Measurements from ENCODE around the gene RNF133.

DNA sequence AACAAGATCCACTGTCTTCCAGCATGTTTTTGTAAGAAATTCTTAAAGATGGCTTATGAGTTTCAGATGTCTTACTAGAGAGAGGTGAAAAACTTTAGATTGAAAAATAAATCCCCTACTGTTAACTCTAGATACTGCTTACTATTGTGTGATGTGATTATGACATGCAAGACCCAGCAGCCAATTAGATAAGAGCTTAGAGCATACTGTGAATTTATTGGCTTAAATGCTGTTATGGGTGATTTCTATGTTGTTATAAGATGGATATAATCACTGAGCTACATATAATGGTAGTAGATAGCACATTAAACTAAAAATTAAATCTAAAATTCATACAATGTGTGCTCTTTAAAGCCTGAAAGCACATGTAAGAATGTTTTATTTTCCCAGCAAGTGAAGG, at the start of gene RNF133:
- TF ChIP-seq CTCF (optimal IDR thresholded peaks at IDR 0.05 in 1 of 3, IDR thresholded peaks at IDR 0.05 in 1 of 3, conservative IDR thresholded peaks at IDR 0.05 in 1 of 3; ENCODE audit: extremely low read depth in 1 of 3, insufficient read depth in 2 of 3, low read length in 3 of 3) = no peak
- TF ChIP-seq EZH2 (IDR thresholded peaks at IDR 0.05; ENCODE audit: low read length) = no peak

All from keratinocyte (primary cell).